Spleen (tissue), 11 donors: Measurements from ENCODE around the gene CDCA3. TPM values are rescaled to one million over a fixed set of nuclear protein-coding genes. Genes with fewer than 3 reads are reported as not detected.

Experiments used
- DNase-seq: peaks from one replicate; pipeline ENCODE4 v3.0.0-alpha.2; 2020
- H3K27ac ChIP-seq, 8 donors: fragments of 200-600 bp; sonication (generic) in 7 of 8; 1 replicate in 4 of 8; 2 replicates in 4 of 8; pipeline versions ENCODE4 v1.5.0 to v1.8.0; 2016 to 2021; ENCODE audit warnings: inconsistent platforms in 4 of 8, mild to moderate bottlenecking in 4 of 8, moderate library complexity in 1 of 8
- H3K27me3 ChIP-seq, 7 donors: fragments of 200-600 bp; sonication (generic) in 6 of 7; replicated peaks in 1 of 7; 1 replicate in 4 of 7; 2 replicates in 3 of 7; pipeline versions ENCODE4 v1.5.0 to v1.8.0; 2016 to 2021; ENCODE audit warnings: inconsistent platforms in 3 of 7, mild to moderate bottlenecking in 1 of 7
- H3K36me3 ChIP-seq, 6 donors: fragments of 200-600 bp; sonication (generic) in 5 of 6; 1 replicate in 4 of 6; 2 replicates in 2 of 6; pipeline versions ENCODE4 v1.5.0 to v1.8.0; 2016 to 2021; ENCODE audit warnings: inconsistent platforms in 2 of 6
- H3K4me1 ChIP-seq, 6 donors: fragments of 200-600 bp; sonication (generic) in 5 of 6; 1 replicate in 3 of 6; 2 replicates in 3 of 6; pipeline versions ENCODE4 v1.5.0 to v1.8.0; 2016 to 2021; ENCODE audit warnings: inconsistent platforms in 3 of 6
- H3K4me3 ChIP-seq, 8 donors: fragments of 200-600 bp; sonication (generic) in 7 of 8; 1 replicate in 4 of 8; 2 replicates in 4 of 8; pipeline versions ENCODE4 v1.5.0 to v1.8.0; 2016 to 2021; ENCODE audit warnings: inconsistent platforms in 4 of 8, mild to moderate bottlenecking in 4 of 8, moderate library complexity in 2 of 8
- H3K9me3 ChIP-seq, 8 donors: fragments of 200-600 bp; sonication (generic) in 7 of 8; 1 replicate in 4 of 8; 2 replicates in 4 of 8; pipeline versions ENCODE4 v1.5.0 to v1.8.0; 2016 to 2021; ENCODE audit warnings: inconsistent platforms in 4 of 8
- CTCF ChIP-seq, 11 experiments: fragments of 200-600 bp in 7 of 11; fragments of 450-650 bp in 4 of 11; sonication (generic) in 4 of 11; IDR thresholded peaks in 8 of 11; conservative IDR thresholded peaks in 3 of 11; 1 replicate in 7 of 11; 2 replicates in 4 of 11; pipeline versions ENCODE4 v1.4.0 to v1.8.0; 2016 to 2021; ENCODE audit warnings: antibody characterized with exemption in 11 of 11, inconsistent platforms in 4 of 11, mild to moderate bottlenecking in 1 of 11
- POLR2A ChIP-seq, 3 donors: fragments of 450-650 bp; IDR thresholded peaks; one replicate each; pipeline ENCODE4 v1.5.1; 2017; ENCODE audit warnings: antibody characterized with exemption in 3 of 3, mild to moderate bottlenecking in 1 of 3
- POLR2AphosphoS5 ChIP-seq, 3 donors: sonication (generic); formaldehyde crosslinking; IDR thresholded peaks; one replicate each; pipeline ENCODE4 v1.5.1; 2017; ENCODE audit warnings: antibody characterized with exemption in 3 of 3
- WGBS, 5 donors: extraction: QIAGEN DNeasy Blood & Tissue Kit in 3 of 5; methylation state at CpG; one replicate each; pipeline versions ENCODE4 v1.1.5 to v1.1.7; 2013 to 2018; 5-methylcytosine and 5-hydroxymethylcytosine counted together
- intact Hi-C: fragments of 100-400 bp; cut with DNase I; formaldehyde crosslinking; loops from one replicate; pipeline ENCODE4 v1.15.0; 2023; ENCODE audit warnings: low total_unique reads
- polyA plus RNA-seq, 3 donors: library from polyadenylated mRNA; stranded (reverse); fragments of 200-250 nt; gene quantifications; one replicate each; pipeline ENCODE4 v1.2.1, GENCODE V29; 2013
- total RNA-seq, 7 donors: library from RNA; depleted of rRNA in 3 of 7; stranded (reverse); fragments of >200 nt in 3 of 7; fragmentation: NEBNext Ultra II Directional in 4 of 7; extraction: Animal tissue kit (Norgen Biotek cat#: 25700) in 4 of 7; gene quantifications; one replicate each; pipeline versions ENCODE4 v1.1.0 to v1.2.1, GENCODE V29; 2016 to 2021
- donor health status: healthy with polysubstance abuse.
- donor health status: DM: no; HTN: no; CAD: no; lungs with moderate emphysema.
- donor health status: DM: no; HTN: no; CAD: no.
- donor health status: Bipolar disorder and iron deficiency.
- donor health status: healthy.
- donor health status: DM: no; HTN: no; CAD: no.
- donor health status: DM: yes; HTN: yes; CAD: no.

The CDCA3 gene
- total and polyA plus RNA-seq, 10 donors = 1.9 to 18.1 (median 5.4) TPM

GRCh38 chr12:6823182-6824084 lies 27.7 kb downstream of the CDCA3 start:
- peaks cover 0 to 92% (median 41%) of the 10 kb centered on the region in 7 donors for H3K27me3 ChIP-seq
- WGBS, 5 donors = 71 to 88% (median 81%) methylated on average over 10 to 12 of the region's 12 CpGs
- no peaks in the 10 kb centered on the region for H3K9me3 ChIP-seq
- intact Hi-C loops = loop anchor here (10.0 kb wide), 1 partner anchor 69 kb away; the partner anchor contains the start of gene MLF2
- no peak for DNase-seq
- H3K36me3 ChIP-seq = peaks cover 0 to 11% (median 0%) of the 10 kb centered on the region in 6 donors
- H3K4me1 ChIP-seq = peaks cover 4 to 57% (median 39%) of the 10 kb centered on the region in 6 donors
- no peak for TF ChIP-seq CTCF (IDR thresholded peaks at IDR 0.05 in 8 of 11, conservative IDR thresholded peaks at IDR 0.05 in 3 of 11)
- TF ChIP-seq POLR2AphosphoS5 (IDR thresholded peaks at IDR 0.05) = no peak
- no peak for TF ChIP-seq POLR2A (IDR thresholded peaks at IDR 0.05)
- no peak overlapping the region for H3K27ac ChIP-seq
- no peak overlapping the region for H3K4me3 ChIP-seq

GRCh38 chr12:6822426-6823135 lies 28.5 kb downstream of the CDCA3 start:
- H3K36me3 ChIP-seq = peaks cover 0 to 20% (median 0%) of the 10 kb centered on the region in 6 donors
- 72 to 83% (median 80%) methylated on average over 7 of the region's 7 CpGs for WGBS, 5 donors
- DNase-seq = no peak
- intact Hi-C loops = loop anchor here (10.0 kb wide), 1 partner anchor 68 kb away; the partner anchor contains the start of gene MLF2
- no peaks in the 10 kb centered on the region for H3K9me3 ChIP-seq
- peaks cover 0 to 83% (median 38%) of the 10 kb centered on the region in 7 donors for H3K27me3 ChIP-seq
- H3K4me3 ChIP-seq = peak overlapping the region in 1 of 8 donors; percentile 63
- H3K27ac ChIP-seq = no peak overlapping the region
- H3K4me1 ChIP-seq = peaks cover 4 to 50% (median 32%) of the 10 kb centered on the region in 6 donors
- TF ChIP-seq POLR2A (IDR thresholded peaks at IDR 0.05) = no peak
- TF ChIP-seq CTCF (IDR thresholded peaks at IDR 0.05 in 8 of 11, conservative IDR thresholded peaks at IDR 0.05 in 3 of 11) = no peak
- no peak for TF ChIP-seq POLR2AphosphoS5 (IDR thresholded peaks at IDR 0.05)

- H3K36me3 ChIP-seq = peaks cover 0 to 27% (median 3%) of the 10 kb centered on the region in 6 donors
- peaks cover 0 to 75% (median 32%) of the 10 kb centered on the region in 7 donors for H3K27me3 ChIP-seq
- H3K4me3 ChIP-seq = peak within 1 kb of the TSS in 5 of 8 donors; percentile 4 to 63 (median 31)
- no peak for TF ChIP-seq CTCF (IDR thresholded peaks at IDR 0.05 in 8 of 11, conservative IDR thresholded peaks at IDR 0.05 in 3 of 11)
- TF ChIP-seq POLR2AphosphoS5 (IDR thresholded peaks at IDR 0.05) = no peak
- no peak for TF ChIP-seq POLR2A (IDR thresholded peaks at IDR 0.05)
- 3 to 8% (median 4%) methylated on average over 18 to 28 of the region's 28 CpGs for WGBS, 5 donors
- peak within 1 kb of the TSS in 5 of 8 donors; percentile 25 to 69 (median 55) for H3K27ac ChIP-seq
- no peaks in the 10 kb centered on the region for H3K9me3 ChIP-seq
- intact Hi-C loops = loop anchor here (10.0 kb wide), 1 partner anchor 67 kb away; the partner anchor contains the start of gene MLF2
- peaks cover 0 to 42% (median 26%) of the 10 kb centered on the region in 6 donors for H3K4me1 ChIP-seq
- no peak for DNase-seq
Observed at GRCh38 chr12:6821591-6822425, 29.3 kb downstream of the CDCA3 start, which contains the start of gene GPR162. Gene GPR162, plus strand, starts transcription at chr12:6821821. Its CDS starts 2,078 bp downstream, at chr12:6823899.
